ENCODE data around the gene CAMK1D. TPM values are rescaled to one million over a fixed set of nuclear protein-coding genes. Genes with fewer than 3 reads are reported as not detected.

Gene CAMK1D
- total RNA-seq, 1 donor from 2014 or later: 12.8 TPM

GRCh38 chr10:12531305-12532220 lies 182.2 kb downstream of the CAMK1D start:
- intact Hi-C loops (cut with DNase I): no loop called here
- no peak overlapping the region for H3K27ac ChIP-seq
- H3K27me3 ChIP-seq: no peaks in the 10 kb centered on the region
- H3K4me3 ChIP-seq: no peak overlapping the region
- TF ChIP-seq POLR2A (IDR thresholded peaks at IDR 0.05) (no peak), CTCF (IDR thresholded peaks at IDR 0.05) (no peak), POLR2AphosphoS5 (IDR thresholded peaks at IDR 0.05; ENCODE audit: insufficient read depth in 1 of 2, low read depth in 1 of 2) (no peak)
- H3K9me3 ChIP-seq: no peaks in the 10 kb centered on the region
- no peaks in the 10 kb centered on the region for H3K36me3 ChIP-seq
- H3K4me1 ChIP-seq: peaks cover 9% of the 10 kb centered on the region
- peak in 1 of 2 donors; percentile 74 for DNase-seq (ENCODE audit: extremely low spot score in 2 of 2)

- DNase-seq (ENCODE audit: extremely low spot score in 2 of 2): no peak
- no peak for TF ChIP-seq POLR2A (IDR thresholded peaks at IDR 0.05)
- no peak for TF ChIP-seq CTCF (IDR thresholded peaks at IDR 0.05)
- TF ChIP-seq POLR2AphosphoS5 (IDR thresholded peaks at IDR 0.05; ENCODE audit: insufficient read depth in 1 of 2, low read depth in 1 of 2): no peak
- intact Hi-C loops (cut with DNase I): no loop called here
- no peaks in the 10 kb centered on the region for H3K36me3 ChIP-seq
- H3K9me3 ChIP-seq: no peaks in the 10 kb centered on the region
- no peak overlapping the region for H3K27ac ChIP-seq
- H3K4me1 ChIP-seq: peaks cover 9% of the 10 kb centered on the region
- H3K27me3 ChIP-seq: no peaks in the 10 kb centered on the region
- no peak overlapping the region for H3K4me3 ChIP-seq
Measured at GRCh38 chr10:12533151-12533550, 183.8 kb downstream of the CAMK1D start.

DNA sequence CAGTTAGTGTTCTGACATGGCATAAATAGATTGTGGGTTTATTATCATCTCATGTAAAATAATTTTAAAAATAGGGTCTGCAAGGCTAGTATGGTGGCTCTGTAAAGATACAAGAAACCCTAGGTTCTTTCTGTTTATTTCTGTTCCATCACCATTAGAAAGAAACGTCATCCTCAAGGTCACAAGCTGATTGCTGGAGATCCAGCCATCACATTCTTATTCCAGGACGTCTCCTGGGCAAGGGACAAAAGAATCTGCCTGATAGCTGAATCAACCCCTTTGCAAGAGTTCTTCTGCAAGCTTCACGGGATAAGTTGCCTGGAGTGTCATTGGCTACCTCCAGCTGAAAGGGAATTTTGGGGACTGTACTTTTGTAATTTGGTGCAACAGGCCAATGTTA lies 184.4 kb downstream of the CAMK1D start:
- intact Hi-C loops (cut with DNase I): no loop called here
- Histone ChIP-seq H3K27me3 (no peaks in the 10 kb centered on the region), H3K27ac (no peak overlapping the region), H3K4me3 (no peak overlapping the region), H3K9me3 (no peaks in the 10 kb centered on the region), H3K36me3 (no peaks in the 10 kb centered on the region), H3K4me1 (peaks cover 9% of the 10 kb centered on the region)
- no peak for DNase-seq (ENCODE audit: extremely low spot score in 2 of 2)
- TF ChIP-seq CTCF (IDR thresholded peaks at IDR 0.05) (no peak), POLR2AphosphoS5 (IDR thresholded peaks at IDR 0.05; ENCODE audit: insufficient read depth in 1 of 2, low read depth in 1 of 2) (no peak), POLR2A (IDR thresholded peaks at IDR 0.05) (no peak)

GRCh38 chr10:12534824-12535223 lies 185.5 kb downstream of the CAMK1D start:
- no peaks in the 10 kb centered on the region for H3K36me3 ChIP-seq
- no peaks in the 10 kb centered on the region for H3K27me3 ChIP-seq
- H3K4me1 ChIP-seq: peaks cover 9% of the 10 kb centered on the region
- H3K4me3 ChIP-seq: no peak overlapping the region
- H3K27ac ChIP-seq: no peak overlapping the region
- H3K9me3 ChIP-seq: no peaks in the 10 kb centered on the region
- DNase-seq (ENCODE audit: extremely low spot score in 2 of 2): peak in 1 of 2 donors; percentile 62
- intact Hi-C loops (cut with DNase I): no loop called here
- TF ChIP-seq POLR2A (IDR thresholded peaks at IDR 0.05) (no peak), POLR2AphosphoS5 (IDR thresholded peaks at IDR 0.05; ENCODE audit: insufficient read depth in 1 of 2, low read depth in 1 of 2) (no peak), CTCF (IDR thresholded peaks at IDR 0.05) (no peak)

GRCh38 chr10:12535656-12536055 lies 186.3 kb downstream of the CAMK1D start:
- TF ChIP-seq POLR2AphosphoS5 (IDR thresholded peaks at IDR 0.05; ENCODE audit: insufficient read depth in 1 of 2, low read depth in 1 of 2) (no peak), POLR2A (IDR thresholded peaks at IDR 0.05) (no peak), CTCF (IDR thresholded peaks at IDR 0.05) (no peak)
- Histone ChIP-seq H3K36me3 (no peaks in the 10 kb centered on the region), H3K27me3 (no peaks in the 10 kb centered on the region), H3K4me1 (peaks cover 9% of the 10 kb centered on the region), H3K27ac (no peak overlapping the region), H3K4me3 (no peak overlapping the region), H3K9me3 (no peaks in the 10 kb centered on the region)
- DNase-seq (ENCODE audit: extremely low spot score in 2 of 2): peak in 1 of 2 donors; percentile 47
- intact Hi-C loops (cut with DNase I): no loop called here
